ENCODE measurements around the gene GUCY1A1. TPM values are rescaled to one million over a fixed set of nuclear protein-coding genes. Genes with fewer than 3 reads are reported as not detected.
A peak's percentile ranks its signal among the peaks of the same experiment; 100 is the strongest.

Gene GUCY1A1
- total RNA-seq, 1 donor from 2014 or later = 63.1 TPM

DNA sequence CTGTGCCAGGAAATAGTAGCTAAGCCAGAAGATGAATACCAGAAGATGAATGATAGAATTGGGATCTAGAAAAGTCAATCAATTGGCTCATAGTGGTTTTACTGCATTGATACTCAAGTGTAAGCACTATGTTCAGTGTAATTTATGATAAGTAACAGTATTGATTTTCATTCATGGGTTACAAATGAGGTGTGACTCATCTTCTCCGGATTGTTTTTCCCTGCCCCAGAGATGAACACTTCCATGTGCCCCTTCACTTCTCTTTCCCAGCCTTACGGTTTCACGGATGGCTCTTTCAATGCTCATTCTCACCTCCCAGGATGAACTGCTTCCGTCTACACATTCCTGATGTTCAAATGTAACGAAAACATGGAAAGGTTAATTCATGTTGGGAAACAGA is 82.4 kb downstream of the GUCY1A1 start:
- no peak overlapping the region for H3K27ac ChIP-seq
- H3K4me1 ChIP-seq = no peaks in the 10 kb centered on the region
- H3K9me3 ChIP-seq = no peaks in the 10 kb centered on the region
- TF ChIP-seq, protein P1, sequence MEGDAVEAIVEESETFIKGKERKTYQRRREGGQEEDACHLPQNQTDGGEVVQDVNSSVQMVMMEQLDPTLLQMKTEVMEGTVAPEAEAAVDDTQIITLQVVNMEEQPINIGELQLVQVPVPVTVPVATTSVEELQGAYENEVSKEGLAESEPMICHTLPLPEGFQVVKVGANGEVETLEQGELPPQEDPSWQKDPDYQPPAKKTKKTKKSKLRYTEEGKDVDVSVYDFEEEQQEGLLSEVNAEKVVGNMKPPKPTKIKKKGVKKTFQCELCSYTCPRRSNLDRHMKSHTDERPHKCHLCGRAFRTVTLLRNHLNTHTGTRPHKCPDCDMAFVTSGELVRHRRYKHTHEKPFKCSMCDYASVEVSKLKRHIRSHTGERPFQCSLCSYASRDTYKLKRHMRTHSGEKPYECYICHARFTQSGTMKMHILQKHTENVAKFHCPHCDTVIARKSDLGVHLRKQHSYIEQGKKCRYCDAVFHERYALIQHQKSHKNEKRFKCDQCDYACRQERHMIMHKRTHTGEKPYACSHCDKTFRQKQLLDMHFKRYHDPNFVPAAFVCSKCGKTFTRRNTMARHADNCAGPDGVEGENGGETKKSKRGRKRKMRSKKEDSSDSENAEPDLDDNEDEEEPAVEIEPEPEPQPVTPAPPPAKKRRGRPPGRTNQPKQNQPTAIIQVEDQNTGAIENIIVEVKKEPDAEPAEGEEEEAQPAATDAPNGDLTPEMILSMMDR (IDR thresholded peaks at IDR 0.05) = no peak
- DNase-seq (no peak), ATAC-seq (no peak)
- no peaks in the 10 kb centered on the region for H3K27me3 ChIP-seq (ENCODE audit: low read depth)
- no peak overlapping the region for H3K4me3 ChIP-seq
- intact Hi-C loops (cut with DNase I) = no loop called here
- H3K36me3 ChIP-seq = no peaks in the 10 kb centered on the region

GRCh38 chr4:155751569-155751968 is 84.9 kb downstream of the GUCY1A1 start:
- H3K27me3 ChIP-seq (ENCODE audit: low read depth) = no peaks in the 10 kb centered on the region
- H3K9me3 ChIP-seq = no peaks in the 10 kb centered on the region
- H3K4me1 ChIP-seq = no peaks in the 10 kb centered on the region
- no peak overlapping the region for H3K27ac ChIP-seq
- intact Hi-C loops (cut with DNase I) = no loop called here
- no peak for DNase-seq
- TF ChIP-seq, protein P1 (IDR thresholded peaks at IDR 0.05) = no peak
- no peaks in the 10 kb centered on the region for H3K36me3 ChIP-seq
- H3K4me3 ChIP-seq = no peak overlapping the region
- no peak for ATAC-seq

GRCh38 chr4:155757745-155758265 is 91.2 kb downstream of the GUCY1A1 start:
- TF ChIP-seq, protein P1 (IDR thresholded peaks at IDR 0.05) = no peak
- Histone ChIP-seq H3K36me3 (no peaks in the 10 kb centered on the region), H3K4me3 (no peak overlapping the region), H3K27me3 (ENCODE audit: low read depth) (peaks cover 10% of the 10 kb centered on the region), H3K9me3 (no peaks in the 10 kb centered on the region), H3K4me1 (peaks cover 10% of the 10 kb centered on the region), H3K27ac (no peak overlapping the region)
- ATAC-seq = no peak
- no peak for DNase-seq
- intact Hi-C loops (cut with DNase I) = no loop called here

DNA sequence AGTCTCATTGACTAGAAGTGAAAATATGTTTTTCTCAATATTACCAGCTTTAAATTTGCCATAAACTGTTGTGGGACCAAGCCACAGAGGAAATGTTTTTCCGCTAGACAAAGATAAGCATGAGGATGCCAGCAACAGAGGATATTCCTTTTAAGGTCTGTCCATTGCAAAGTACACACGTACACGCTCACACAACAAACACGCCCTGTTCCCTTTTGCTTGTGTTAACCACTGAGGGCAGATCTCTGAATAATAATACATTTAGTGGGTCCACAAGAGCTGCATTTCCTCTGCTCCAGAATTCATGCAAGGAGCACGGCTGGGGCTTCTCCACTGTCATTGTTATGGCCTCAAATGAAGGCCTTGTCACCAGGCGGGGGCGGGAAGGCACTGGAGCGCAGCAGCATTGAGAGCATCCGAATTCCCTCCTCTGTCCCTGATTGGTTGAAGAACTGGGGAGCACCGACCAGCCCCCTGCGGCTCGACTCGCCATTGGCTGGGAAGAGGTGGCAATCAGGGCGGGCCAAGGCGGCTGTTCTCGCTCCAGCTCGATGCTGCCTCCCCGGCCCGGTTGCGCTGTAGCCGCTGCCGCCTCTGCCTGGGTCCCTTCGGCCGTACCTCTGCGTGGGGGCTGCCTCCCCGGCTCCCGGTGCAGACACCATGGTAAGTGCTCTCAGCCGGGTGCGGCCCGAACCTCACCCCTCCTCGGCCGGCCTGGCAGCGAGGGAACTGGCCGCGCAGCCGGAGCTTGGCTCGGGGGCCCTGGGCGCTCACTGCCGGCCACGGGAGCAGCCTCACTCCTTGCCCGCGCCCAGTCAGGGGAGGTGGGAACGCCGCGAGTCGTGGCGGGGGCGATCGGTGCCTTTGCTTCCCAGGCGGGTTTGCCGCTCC is 92.1 kb downstream of the GUCY1A1 start, which contains the start of gene GUCY1B1:
Gene GUCY1B1 (plus strand): TSS at position 541 of the 891 bp plus-strand sequence. CDS start 120 bp downstream, at position 661.
- no peaks in the 10 kb centered on the region for H3K36me3 ChIP-seq
- H3K27me3 ChIP-seq (ENCODE audit: low read depth) = peaks cover 10% of the 10 kb centered on the region
- intact Hi-C loops (cut with DNase I) = no loop called here
- H3K9me3 ChIP-seq = no peaks in the 10 kb centered on the region
- peak within 1 kb of the TSS; percentile 78 for H3K4me3 ChIP-seq
- H3K4me1 ChIP-seq = peaks cover 10% of the 10 kb centered on the region
- DNase-seq (peak; percentile 94), ATAC-seq (peak; percentile 99)
- TF ChIP-seq, protein P1 (IDR thresholded peaks at IDR 0.05) = peak; percentile 60
- peak within 1 kb of the TSS; percentile 88 for H3K27ac ChIP-seq

DNA sequence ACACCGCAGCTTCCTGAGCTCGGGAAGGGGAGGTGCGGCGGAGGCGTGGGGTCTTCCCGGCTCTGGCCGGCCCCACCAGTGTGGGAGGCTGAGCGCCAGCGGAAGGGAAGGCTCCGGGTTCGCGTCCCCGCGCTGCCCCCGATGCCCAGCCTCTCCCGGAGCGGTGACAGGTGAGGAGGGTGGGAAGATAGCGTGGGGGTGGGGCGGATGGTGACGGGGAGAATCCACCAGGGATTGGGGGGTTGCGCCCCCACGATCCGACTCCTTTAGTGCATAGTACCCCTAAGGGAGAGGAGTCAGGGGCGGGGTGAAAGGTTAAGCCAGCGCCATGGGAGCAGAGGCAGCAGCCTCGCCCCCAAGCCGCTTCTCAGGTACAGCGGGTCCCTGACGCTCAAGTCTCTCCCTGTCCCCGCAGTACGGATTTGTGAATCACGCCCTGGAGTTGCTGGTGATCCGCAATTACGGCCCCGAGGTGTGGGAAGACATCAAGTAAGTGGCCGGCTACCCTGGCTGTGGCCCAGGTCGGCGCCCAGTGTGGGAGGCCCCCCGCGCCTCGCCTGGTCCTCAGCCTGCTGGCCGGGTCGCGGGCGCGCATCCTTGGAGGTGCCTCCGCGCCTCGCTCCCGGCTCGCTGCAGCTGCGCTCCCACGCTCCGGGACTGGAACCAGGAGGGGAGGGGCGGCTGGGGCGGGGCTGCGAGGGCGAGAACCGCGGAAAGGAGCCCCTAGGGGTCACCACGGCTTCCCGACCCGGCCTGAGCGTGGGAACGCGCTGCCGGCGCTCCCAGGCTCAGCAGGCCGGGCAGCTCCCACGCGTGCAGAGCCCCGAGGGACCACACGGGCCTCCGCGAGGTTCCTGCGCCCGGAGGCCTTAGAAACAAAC is 93.0 kb downstream of the GUCY1A1 start:
- Histone ChIP-seq H3K9me3 (no peaks in the 10 kb centered on the region), H3K27me3 (ENCODE audit: low read depth) (peaks cover 10% of the 10 kb centered on the region), H3K4me3 (peak overlapping the region; percentile 78), H3K36me3 (no peaks in the 10 kb centered on the region), H3K4me1 (peaks cover 10% of the 10 kb centered on the region), H3K27ac (peak overlapping the region; percentile 88)
- ATAC-seq (peak; percentile 65 to 77), DNase-seq (peak; percentile 65)
- TF ChIP-seq, protein P1 (IDR thresholded peaks at IDR 0.05) = no peak
- intact Hi-C loops (cut with DNase I) = no loop called here
